Measurements from ENCODE around the gene TOM1L1.
A peak's percentile ranks its signal among the peaks of the same experiment; 100 is the strongest.

TOM1L1 gene

DNA sequence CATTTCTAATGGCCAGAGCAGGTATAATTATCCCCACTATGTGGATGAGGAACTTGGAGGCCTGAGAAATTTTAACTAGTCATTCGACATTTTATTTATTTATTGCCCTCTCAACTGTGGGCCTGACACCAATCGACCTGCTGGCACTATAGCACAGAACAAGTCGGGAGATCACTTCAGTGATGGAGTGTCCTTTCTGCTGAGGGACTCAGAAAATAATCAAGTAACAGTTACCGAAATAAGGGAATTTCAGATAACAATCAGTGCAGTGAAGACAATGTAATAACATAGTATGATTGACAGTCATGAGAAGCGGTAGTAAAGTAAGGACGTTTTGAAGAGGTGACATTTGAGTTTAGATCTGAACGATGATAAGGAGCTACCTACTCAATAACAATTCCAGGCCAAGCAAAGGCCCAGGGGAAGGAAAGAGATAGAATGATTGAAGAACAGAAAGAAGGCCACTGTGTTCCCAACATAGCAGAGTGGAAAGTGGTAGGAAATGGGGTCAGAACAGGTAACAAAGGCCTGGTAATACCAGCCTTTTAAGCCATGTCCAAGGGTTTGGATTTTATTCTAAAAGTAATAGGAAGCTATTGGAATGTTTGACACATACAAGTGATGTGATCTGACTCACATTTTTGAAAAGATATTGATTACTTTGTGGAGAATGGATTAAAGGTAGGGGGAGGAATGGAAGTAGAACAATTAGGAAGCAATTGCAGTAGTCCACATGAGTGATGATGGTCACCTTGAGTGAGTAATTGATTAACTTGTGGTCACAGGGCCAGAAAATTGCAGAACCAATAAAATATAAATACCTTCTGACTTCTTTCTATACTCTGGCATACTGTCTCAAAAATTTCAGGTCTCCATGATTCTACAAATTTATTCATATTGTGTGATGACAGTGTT lies 69.3 kb downstream of the TOM1L1 start:
- TF ChIP-seq, protein P1, sequence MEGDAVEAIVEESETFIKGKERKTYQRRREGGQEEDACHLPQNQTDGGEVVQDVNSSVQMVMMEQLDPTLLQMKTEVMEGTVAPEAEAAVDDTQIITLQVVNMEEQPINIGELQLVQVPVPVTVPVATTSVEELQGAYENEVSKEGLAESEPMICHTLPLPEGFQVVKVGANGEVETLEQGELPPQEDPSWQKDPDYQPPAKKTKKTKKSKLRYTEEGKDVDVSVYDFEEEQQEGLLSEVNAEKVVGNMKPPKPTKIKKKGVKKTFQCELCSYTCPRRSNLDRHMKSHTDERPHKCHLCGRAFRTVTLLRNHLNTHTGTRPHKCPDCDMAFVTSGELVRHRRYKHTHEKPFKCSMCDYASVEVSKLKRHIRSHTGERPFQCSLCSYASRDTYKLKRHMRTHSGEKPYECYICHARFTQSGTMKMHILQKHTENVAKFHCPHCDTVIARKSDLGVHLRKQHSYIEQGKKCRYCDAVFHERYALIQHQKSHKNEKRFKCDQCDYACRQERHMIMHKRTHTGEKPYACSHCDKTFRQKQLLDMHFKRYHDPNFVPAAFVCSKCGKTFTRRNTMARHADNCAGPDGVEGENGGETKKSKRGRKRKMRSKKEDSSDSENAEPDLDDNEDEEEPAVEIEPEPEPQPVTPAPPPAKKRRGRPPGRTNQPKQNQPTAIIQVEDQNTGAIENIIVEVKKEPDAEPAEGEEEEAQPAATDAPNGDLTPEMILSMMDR (IDR thresholded peaks at IDR 0.05; ENCODE audit: insufficient read depth, low read length, missing control alignments): no peak
- peak overlapping the region; percentile 93 for H3K4me3 ChIP-seq (ENCODE audit: low read depth, low read length)
- ChIA-PET CTCF (interaction anchor here (1.3 to 4.6 kb wide), 2 partner anchors 22 to 24 kb away, joined by 3 to 22 read pairs; no protein-coding TSS in a partner anchor), POLR2A (interaction anchor here (1.1 kb wide), 1 partner anchor 12 kb away, joined by 3 read pairs; no protein-coding TSS in a partner anchor)
- no peak for DNase-seq (ENCODE audit: low read depth, low spot score)

DNA sequence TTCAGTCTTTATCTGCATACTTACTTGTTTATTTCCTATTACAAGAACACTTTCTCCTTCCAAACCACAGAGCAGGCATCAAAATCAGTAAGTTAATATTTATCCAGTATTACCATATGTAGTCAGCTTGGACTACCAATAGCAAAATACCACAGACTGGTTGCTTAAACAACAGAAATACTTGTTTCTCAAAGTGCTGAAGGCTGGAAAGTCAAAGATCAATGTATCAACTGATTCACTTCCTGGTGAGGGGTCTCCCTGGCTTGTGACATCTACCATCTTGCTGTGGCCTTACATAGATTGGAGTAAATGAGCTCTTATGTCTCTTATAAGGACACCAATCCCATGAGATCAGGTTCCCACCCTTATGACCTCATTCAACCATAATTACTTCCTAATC lies 70.5 kb downstream of the TOM1L1 start:
- ChIA-PET CTCF (interaction anchor here (4.6 kb wide), 1 partner anchor 21 kb away, joined by 22 read pairs; no protein-coding TSS in a partner anchor), POLR2A (no interaction called here)
- H3K4me3 ChIP-seq (ENCODE audit: low read depth, low read length): no peak overlapping the region
- TF ChIP-seq, protein P1 (IDR thresholded peaks at IDR 0.05; ENCODE audit: insufficient read depth, low read length, missing control alignments): no peak
- DNase-seq (ENCODE audit: low read depth, low spot score): no peak

DNA sequence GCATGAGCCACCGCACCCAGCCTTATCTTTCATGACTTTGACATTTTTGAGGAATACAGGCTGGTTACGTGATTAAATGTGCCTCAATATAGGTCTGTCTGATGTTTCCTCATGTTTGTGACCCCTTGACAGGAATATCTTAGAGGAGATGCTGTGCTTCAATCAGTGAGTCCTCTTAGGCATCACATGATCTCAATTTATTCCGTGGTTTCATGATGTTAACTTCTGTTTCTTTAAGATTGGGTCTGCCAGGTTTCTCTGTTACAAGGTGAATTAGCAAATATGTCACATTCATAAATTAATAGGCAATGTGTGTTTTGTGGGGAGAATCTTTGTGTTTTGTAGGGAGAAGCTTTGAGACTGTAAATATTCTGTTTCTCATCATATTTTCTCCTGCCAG lies 71.2 kb downstream of the TOM1L1 start:
- ChIA-PET CTCF (interaction anchor here (3.2 kb wide), 1 partner anchor 21 kb away, joined by 20 read pairs; no protein-coding TSS in a partner anchor), POLR2A (no interaction called here)
- DNase-seq (ENCODE audit: low read depth, low spot score): no peak
- TF ChIP-seq, protein P1 (IDR thresholded peaks at IDR 0.05; ENCODE audit: insufficient read depth, low read length, missing control alignments): no peak
- H3K4me3 ChIP-seq (ENCODE audit: low read depth, low read length): no peak overlapping the region

GRCh38 chr17:54972406-54973138 lies 71.9 kb downstream of the TOM1L1 start:
- CTCF ChIA-PET: interaction anchor here (0.9 to 3.2 kb wide), 4 partner anchors 14 to 375 kb away, joined by 4 to 20 read pairs (median 5); no protein-coding TSS in a partner anchor
- POLR2A ChIA-PET: no interaction called here
- no peak overlapping the region for H3K4me3 ChIP-seq (ENCODE audit: low read depth, low read length)
- TF ChIP-seq, protein P1 (IDR thresholded peaks at IDR 0.05; ENCODE audit: insufficient read depth, low read length, missing control alignments): no peak
- DNase-seq (ENCODE audit: low read depth, low spot score): no peak

DNA sequence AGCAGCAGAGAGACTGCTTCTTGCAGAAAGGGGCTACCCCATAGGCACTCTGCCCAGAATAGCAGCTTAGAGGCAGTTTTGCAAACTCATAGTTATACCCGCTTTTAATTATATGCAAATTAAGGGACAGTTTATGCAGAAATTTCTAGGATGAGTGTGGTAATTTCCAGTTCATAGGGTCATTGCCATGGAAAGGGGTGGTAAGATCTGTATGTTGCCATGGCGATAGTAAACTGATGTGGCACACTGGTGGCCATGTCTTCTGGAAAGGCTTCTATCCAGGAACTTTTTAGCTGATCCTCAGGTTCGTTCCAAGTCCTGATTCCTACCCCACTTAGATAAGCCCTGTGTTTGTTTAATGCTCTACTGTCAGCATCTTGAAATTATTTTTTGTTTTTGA lies 74.1 kb downstream of the TOM1L1 start:
- POLR2A ChIA-PET: no interaction called here
- TF ChIP-seq, protein P1 (IDR thresholded peaks at IDR 0.05; ENCODE audit: insufficient read depth, low read length, missing control alignments): no peak
- no peak overlapping the region for H3K4me3 ChIP-seq (ENCODE audit: low read depth, low read length)
- DNase-seq (ENCODE audit: low read depth, low spot score): no peak
- CTCF ChIA-PET: interaction anchor here (3.2 kb wide), 1 partner anchor 18 kb away, joined by 20 read pairs; no protein-coding TSS in a partner anchor

GRCh38 chr17:54976316-54976715 lies 75.7 kb downstream of the TOM1L1 start:
- TF ChIP-seq, protein P1 (IDR thresholded peaks at IDR 0.05; ENCODE audit: insufficient read depth, low read length, missing control alignments): no peak
- DNase-seq (ENCODE audit: low read depth, low spot score): no peak
- ChIA-PET POLR2A (no interaction called here), CTCF (no interaction called here)
- H3K4me3 ChIP-seq (ENCODE audit: low read depth, low read length): no peak overlapping the region
